Subcutaneous adipose tissue (tissue), 4 donors: ENCODE data around the gene THOC5. TPM values are rescaled to one million over a fixed set of nuclear protein-coding genes. Genes with fewer than 3 reads are reported as not detected.

Experiments
- CTCF ChIP-seq: fragments of 450-650 bp; IDR thresholded peaks from one replicate; pipeline ENCODE4 v1.5.1; 2016; ENCODE audit warnings: low read depth, mild to moderate bottlenecking, control low read depth, antibody characterized with exemption, moderate library complexity
- total RNA-seq, 4 donors: library from RNA; depleted of rRNA; stranded (reverse); fragments of >200 nt; gene quantifications; one replicate each; pipeline ENCODE4 v1.1.0, GENCODE V29; 2016

THOC5 gene
- total RNA-seq, 4 donors from 2014 or later = 26.9 to 55.8 (median 46.2) TPM

GRCh38 chr22:29459773-29460172 lies 93.8 kb downstream of the THOC5 start:
- TF ChIP-seq CTCF = no peak

- TF ChIP-seq CTCF = no peak
These were observed 95.0 kb downstream of the THOC5 start for GRCh38 chr22:29458551-29458950.

GRCh38 chr22:29457730-29458129 lies 95.8 kb downstream of the THOC5 start:
- TF ChIP-seq CTCF = no peak

- TF ChIP-seq CTCF = no peak
These were observed 97.3 kb downstream of the THOC5 start for GRCh38 chr22:29456211-29456671.

Other genes starting within 250 kb of the THOC5 start
- gene GAS2L1, start 247.1 kb downstream of the THOC5 start, total RNA-seq = 10 to 100 TPM in 2 of 4 donors, 1 to 10 TPM in 2; 7.5 to 31.6 (median 10.3) TPM
- gene RASL10A, start 238.1 kb downstream of the THOC5 start, total RNA-seq = 1 to 10 TPM in 2 of 4 donors, under 1 TPM in 2; 0.38 to 2.2 (median 1.1) TPM
- gene AP1B1, start 165.2 kb downstream of the THOC5 start, total RNA-seq = 10 to 100 TPM; 49.7 to 81.1 (median 60.1) TPM
- not detected for gene RFPL1, start 115.2 kb downstream of the THOC5 start, total RNA-seq
- gene NEFH, start 73.5 kb downstream of the THOC5 start, total RNA-seq = under 1 TPM; 0.19 to 0.66 (median 0.41) TPM
- gene NIPSNAP1, start 27.4 kb upstream of the THOC5 start, total RNA-seq = 10 to 100 TPM in 1 of 4 donors, 1 to 10 TPM in 3; 2.3 to 10.0 (median 6.4) TPM
- gene NF2, start 49.9 kb upstream of the THOC5 start, total RNA-seq = 10 to 100 TPM; 18.9 to 28.6 (median 20.7) TPM
- not detected for gene CABP7, start 166.2 kb upstream of the THOC5 start, total RNA-seq
- 10 to 100 TPM; 12.1 to 23.8 (median 17.0) TPM for gene ZMAT5, start 213.2 kb upstream of the THOC5 start, total RNA-seq
- 10 to 100 TPM; 45.1 to 83.5 (median 66.0) TPM for gene UQCR10, start 213.6 kb upstream of the THOC5 start, total RNA-seq